SK-N-SH treated with all-trans-retinoic acid at 6 μM for 48 hours (cell line): ENCODE results near the gene EDEM1.

Experiments used
- ATAC-seq: fragments of 200-7000 bp; cut with Tn5 transposase; 3 replicates; pipeline ENCODE4 v1.9.1; 2020; ENCODE audit warnings: mild to moderate bottlenecking, moderate library complexity
- BACH2 ChIP-seq: fragments of 250-450 bp; sonication (Bioruptor Pico); IDR thresholded peaks from 2 replicates; pipeline ENCODE4 v1.9.0; 2021; ENCODE audit warnings: mild to moderate bottlenecking, borderline replicate concordance
- CREB5 ChIP-seq: fragments of 250-450 bp; sonication (Bioruptor Pico); IDR thresholded peaks from 2 replicates; pipeline ENCODE4 v1.5.1; 2020; ENCODE audit warnings: low read depth, mild to moderate bottlenecking, moderate library complexity
- CSDC2 ChIP-seq: fragments of 250-450 bp; sonication (Bioruptor Pico); IDR thresholded peaks from 2 replicates; pipeline ENCODE4 v1.5.0; 2020; ENCODE audit warnings: mild to moderate bottlenecking, moderate library complexity
- CSRNP3 ChIP-seq: fragments of 250-450 bp; sonication (Bioruptor Pico); IDR thresholded peaks from 2 replicates; pipeline ENCODE4 v1.5.1; 2021; ENCODE audit warnings: mild to moderate bottlenecking, moderate library complexity
- ESRRG ChIP-seq: fragments of 250-450 bp; sonication (Bioruptor Pico); IDR thresholded peaks from 2 replicates; pipeline ENCODE4 v1.6.1; 2021; ENCODE audit warnings: mild to moderate bottlenecking
- ISL1 ChIP-seq: fragments of 250-450 bp; sonication (Bioruptor Pico); IDR thresholded peaks from 2 replicates; pipeline ENCODE4 v2.1.2; 2022; ENCODE audit warnings: mild to moderate bottlenecking, moderate library complexity
- OSR1 ChIP-seq: fragments of 250-450 bp; sonication (Bioruptor Pico); IDR thresholded peaks from 2 replicates; pipeline ENCODE4 v1.8.0; 2022; ENCODE audit warnings: moderate library complexity, mild to moderate bottlenecking, inconsistent platforms
- PATZ1 ChIP-seq: fragments of 250-450 bp; sonication (Bioruptor Pico); IDR thresholded peaks from 2 replicates; pipeline ENCODE4 v1.8.0; 2020; ENCODE audit warnings: mild to moderate bottlenecking, moderate library complexity, borderline replicate concordance
- POU6F1 ChIP-seq: fragments of 250-450 bp; sonication (Bioruptor Pico); IDR thresholded peaks from 2 replicates; pipeline ENCODE4 v1.8.0; 2021; ENCODE audit warnings: low read depth, mild to moderate bottlenecking, moderate library complexity, borderline replicate concordance
- RARB ChIP-seq: fragments of 250-450 bp; sonication (Bioruptor Pico); IDR thresholded peaks from 2 replicates; pipeline ENCODE4 v1.8.0; 2021; ENCODE audit warnings: mild to moderate bottlenecking, moderate library complexity
- SNAI2 ChIP-seq: fragments of 250-450 bp; sonication (Bioruptor Pico); IDR thresholded peaks from 2 replicates; pipeline ENCODE4 v1.5.0; 2020; ENCODE audit warnings: mild to moderate bottlenecking, moderate library complexity
- TCF4 ChIP-seq: fragments of 250-450 bp; sonication (Bioruptor Pico); IDR thresholded peaks from 2 replicates; pipeline ENCODE4 v1.8.0; 2021; ENCODE audit warnings: mild to moderate bottlenecking, moderate library complexity, borderline replicate concordance
- TOX ChIP-seq: fragments of 250-450 bp; sonication (Bioruptor Pico); IDR thresholded peaks from 2 replicates; pipeline ENCODE4 v1.8.0; 2021; ENCODE audit warnings: mild to moderate bottlenecking, moderate library complexity, borderline replicate concordance
- TSHZ2 ChIP-seq: fragments of 250-450 bp; sonication (Bioruptor Pico); IDR thresholded peaks from 2 replicates; pipeline ENCODE4 v1.5.0; 2020; ENCODE audit warnings: mild to moderate bottlenecking, moderate library complexity
- ZC3H10 ChIP-seq: fragments of 250-450 bp; sonication (Bioruptor Pico); IDR thresholded peaks from 2 replicates; pipeline ENCODE4 v1.5.1; 2021; ENCODE audit warnings: mild to moderate bottlenecking, moderate library complexity
- ZFP3 ChIP-seq: fragments of 250-450 bp; sonication (Bioruptor Pico); IDR thresholded peaks from 2 replicates; pipeline ENCODE4 v1.5.0; 2020; ENCODE audit warnings: mild to moderate bottlenecking, moderate library complexity
- ZNF565 ChIP-seq: fragments of 450-650 bp; formaldehyde crosslinking; conservative IDR thresholded peaks from 2 replicates; pipeline ENCODE4 v1.5.0; 2020; ENCODE audit warnings: low read depth, mild to moderate bottlenecking, moderate library complexity
- ZNF70 ChIP-seq: fragments of 450-650 bp; formaldehyde crosslinking; IDR thresholded peaks from 2 replicates; pipeline ENCODE4 v1.5.0; 2020; ENCODE audit warnings: mild to moderate bottlenecking, moderate library complexity
- ZNF8 ChIP-seq: fragments of 450-650 bp; formaldehyde crosslinking; IDR thresholded peaks from 2 replicates; pipeline ENCODE4 v1.5.0; 2020; ENCODE audit warnings: mild to moderate bottlenecking, moderate library complexity

Gene EDEM1

GRCh38 chr3:5219216-5219615 lies 31.7 kb downstream of the EDEM1 start:
- TF ChIP-seq TOX (CRISPR knock-in tag) (no peak), ZNF565 (CRISPR knock-in tag) (no peak), SNAI2 (CRISPR knock-in tag) (no peak), ZC3H10 (no peak), PATZ1 (CRISPR knock-in tag) (no peak), ZFP3 (CRISPR knock-in tag) (no peak), CSRNP3 (no peak), TCF4 (CRISPR knock-in tag) (no peak), BACH2 (CRISPR knock-in tag) (no peak), TSHZ2 (CRISPR knock-in tag) (no peak), ZNF70 (CRISPR knock-in tag) (no peak)
- ATAC-seq = no peak

GRCh38 chr3:5220193-5220592 lies 32.7 kb downstream of the EDEM1 start:
- no peak; the same call in 2 of the 3 replicates for ATAC-seq
- TF ChIP-seq ZNF8 (CRISPR knock-in tag) (no peak), CREB5 (CRISPR knock-in tag) (no peak), ESRRG (CRISPR knock-in tag) (no peak), RARB (CRISPR knock-in tag) (no peak), BACH2 (CRISPR knock-in tag) (no peak), PATZ1 (CRISPR knock-in tag) (no peak), TSHZ2 (CRISPR knock-in tag) (no peak), POU6F1 (CRISPR knock-in tag) (no peak), CSDC2 (CRISPR knock-in tag) (no peak), OSR1 (CRISPR knock-in tag) (no peak), SNAI2 (CRISPR knock-in tag) (no peak), ZNF70 (CRISPR knock-in tag) (no peak), ISL1 (CRISPR knock-in tag) (no peak), CSRNP3 (no peak)
